RWPE2 (cell line): ENCODE results near the gene HECW1.
"Not testable (repeated sequence)": the region's sequence is repeated elsewhere in the genome, so short reads cannot be mapped to it uniquely, and the experiment has no call there.

Experiments used
- ATAC-seq: fragments of 200-7000 bp; cut with Tn5 transposase; 3 replicates; pipeline ENCODE4 v1.9.1; 2021; ENCODE audit warnings: low read depth
- DNase-seq: peaks from one replicate; pipeline ENCODE4 v3.0.0-alpha.2; 2020; ENCODE audit warnings: low spot score
- H3K27ac ChIP-seq: fragments of 450-650 bp; 2 replicates; pipeline ENCODE4 v1.5.1; 2017; ENCODE audit warnings: mild to moderate bottlenecking; ENCODE audit not compliant: poor library complexity, severe bottlenecking
- H3K27me3 ChIP-seq: fragments of 250-450 bp; sonication (Bioruptor Pico); 2 replicates; pipeline ENCODE4 v1.5.1; 2021; ENCODE audit warnings: mild to moderate bottlenecking, moderate library complexity; ENCODE audit not compliant: insufficient read depth, poor library complexity, severe bottlenecking
- H3K36me3 ChIP-seq: fragments of 250-450 bp; sonication (Bioruptor Pico); 2 replicates; pipeline ENCODE4 v1.5.1; 2020; ENCODE audit warnings: low read depth, mild to moderate bottlenecking, moderate library complexity
- H3K4me1 ChIP-seq: fragments of 250-450 bp; sonication (Bioruptor Pico); 2 replicates; pipeline ENCODE4 v1.5.1; 2021; ENCODE audit warnings: mild to moderate bottlenecking, moderate library complexity; ENCODE audit not compliant: insufficient read depth, poor library complexity, severe bottlenecking
- H3K4me3 ChIP-seq: fragments of 250-450 bp; sonication (Bioruptor Pico); 2 replicates; pipeline ENCODE4 v1.5.1; 2021; ENCODE audit warnings: mild to moderate bottlenecking, moderate library complexity; ENCODE audit not compliant: severe bottlenecking
- H3K9me3 ChIP-seq: fragments of 250-450 bp; sonication (Bioruptor Pico); 2 replicates; pipeline ENCODE4 v1.5.1; 2021; ENCODE audit warnings: mild to moderate bottlenecking, moderate library complexity; ENCODE audit not compliant: severe bottlenecking
- TF ChIP-seq, protein P1 (sequence below): fragments of 450-650 bp; IDR thresholded peaks from one replicate; pipeline ENCODE4 v1.5.1; 2017; ENCODE audit warnings: mild to moderate bottlenecking, moderate library complexity; ENCODE audit not compliant: poor library complexity, severe bottlenecking

Gene HECW1

DNA sequence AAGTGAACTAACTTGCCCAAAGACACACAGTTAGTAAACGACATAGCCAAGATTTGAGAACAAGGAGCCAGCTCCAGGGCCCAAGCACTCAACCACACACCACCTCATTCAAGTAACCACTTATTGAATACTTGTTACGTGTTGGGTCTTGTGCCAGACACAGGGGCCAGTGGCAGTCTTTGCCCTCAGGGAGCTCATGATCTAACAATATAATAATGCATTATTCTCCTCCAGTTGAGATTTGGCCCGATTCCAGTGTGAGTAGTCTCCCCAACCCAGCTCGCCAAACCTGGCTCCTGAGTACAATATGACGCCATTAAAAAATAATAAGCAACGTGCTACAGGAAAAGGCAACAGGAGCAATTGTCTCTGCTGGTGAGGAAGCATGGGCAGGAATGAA, 456.1 kb downstream of the HECW1 start:
- Histone ChIP-seq H3K36me3 (no peaks in the 10 kb centered on the region), H3K4me1 (peaks cover 59% of the 10 kb centered on the region), H3K4me3 (no peak overlapping the region), H3K27ac (peak overlapping the region; percentile 99), H3K27me3 (no peaks in the 10 kb centered on the region), H3K9me3 (no peaks in the 10 kb centered on the region)
- TF ChIP-seq, protein P1, sequence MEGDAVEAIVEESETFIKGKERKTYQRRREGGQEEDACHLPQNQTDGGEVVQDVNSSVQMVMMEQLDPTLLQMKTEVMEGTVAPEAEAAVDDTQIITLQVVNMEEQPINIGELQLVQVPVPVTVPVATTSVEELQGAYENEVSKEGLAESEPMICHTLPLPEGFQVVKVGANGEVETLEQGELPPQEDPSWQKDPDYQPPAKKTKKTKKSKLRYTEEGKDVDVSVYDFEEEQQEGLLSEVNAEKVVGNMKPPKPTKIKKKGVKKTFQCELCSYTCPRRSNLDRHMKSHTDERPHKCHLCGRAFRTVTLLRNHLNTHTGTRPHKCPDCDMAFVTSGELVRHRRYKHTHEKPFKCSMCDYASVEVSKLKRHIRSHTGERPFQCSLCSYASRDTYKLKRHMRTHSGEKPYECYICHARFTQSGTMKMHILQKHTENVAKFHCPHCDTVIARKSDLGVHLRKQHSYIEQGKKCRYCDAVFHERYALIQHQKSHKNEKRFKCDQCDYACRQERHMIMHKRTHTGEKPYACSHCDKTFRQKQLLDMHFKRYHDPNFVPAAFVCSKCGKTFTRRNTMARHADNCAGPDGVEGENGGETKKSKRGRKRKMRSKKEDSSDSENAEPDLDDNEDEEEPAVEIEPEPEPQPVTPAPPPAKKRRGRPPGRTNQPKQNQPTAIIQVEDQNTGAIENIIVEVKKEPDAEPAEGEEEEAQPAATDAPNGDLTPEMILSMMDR: no peak
- ATAC-seq (peak; percentile 75), DNase-seq (peak; percentile 95)

- Histone ChIP-seq H3K36me3 (no peaks in the 10 kb centered on the region), H3K27me3 (no peaks in the 10 kb centered on the region), H3K4me3 (no peak overlapping the region), H3K9me3 (no peaks in the 10 kb centered on the region), H3K4me1 (peaks cover 59% of the 10 kb centered on the region), H3K27ac (peak overlapping the region; percentile 99)
- DNase-seq: peak; percentile 71
- ATAC-seq: peak; percentile 57
- TF ChIP-seq, protein P1: no peak
These were observed 457.0 kb downstream of the HECW1 start for GRCh38 chr7:43569424-43569823.

- Histone ChIP-seq H3K4me3 (no peak overlapping the region), H3K27me3 (no peaks in the 10 kb centered on the region), H3K27ac (peak overlapping the region; percentile 99), H3K9me3 (no peaks in the 10 kb centered on the region), H3K4me1 (peaks cover 59% of the 10 kb centered on the region), H3K36me3 (no peaks in the 10 kb centered on the region)
- ATAC-seq (no peak), DNase-seq (no peak)
- TF ChIP-seq, protein P1: no peak
These were observed 458.4 kb downstream of the HECW1 start for GRCh38 chr7:43570688-43571365.

GRCh38 chr7:43572516-43573049, 460.1 kb downstream of the HECW1 start:
- peak overlapping the region; percentile 99 for H3K27ac ChIP-seq
- TF ChIP-seq, protein P1: no peak
- H3K4me3 ChIP-seq: no peak overlapping the region
- ATAC-seq: peak; percentile 75
- H3K36me3 ChIP-seq: no peaks in the 10 kb centered on the region
- no peaks in the 10 kb centered on the region for H3K27me3 ChIP-seq
- peak; percentile 82 for DNase-seq
- peaks cover 69% of the 10 kb centered on the region for H3K4me1 ChIP-seq
- H3K9me3 ChIP-seq: no peaks in the 10 kb centered on the region

DNA sequence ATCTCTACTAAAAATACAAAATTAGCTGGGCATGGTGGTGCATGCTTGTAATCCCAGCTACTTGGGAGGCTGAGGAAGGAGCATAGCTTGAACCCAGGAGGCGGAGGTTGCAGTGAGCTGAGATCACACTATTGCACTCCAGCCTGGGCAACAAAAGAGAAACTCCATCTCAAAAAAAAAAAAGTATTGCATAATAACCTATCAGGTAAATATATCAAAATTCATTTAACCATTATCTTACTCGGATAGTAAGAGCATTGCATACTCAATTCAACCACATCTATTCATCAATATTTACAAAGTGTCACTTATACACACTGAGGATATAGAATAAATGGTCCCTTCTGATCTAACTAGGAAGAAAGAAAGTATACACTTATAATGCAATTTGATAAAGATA, 461.4 kb downstream of the HECW1 start:
- H3K27ac ChIP-seq: peak overlapping the region; percentile 99
- H3K36me3 ChIP-seq, ATAC-seq, H3K27me3 ChIP-seq, H3K4me3 ChIP-seq, DNase-seq, H3K9me3 ChIP-seq: not testable (repeated sequence)
- peaks cover 60% of the 10 kb centered on the region for H3K4me1 ChIP-seq
